ENCODE results near the gene NHP2.
"Not testable (repeated sequence)": the region's sequence is repeated elsewhere in the genome, so short reads cannot be mapped to it uniquely, and the experiment has no call there.

Gene NHP2

DNA sequence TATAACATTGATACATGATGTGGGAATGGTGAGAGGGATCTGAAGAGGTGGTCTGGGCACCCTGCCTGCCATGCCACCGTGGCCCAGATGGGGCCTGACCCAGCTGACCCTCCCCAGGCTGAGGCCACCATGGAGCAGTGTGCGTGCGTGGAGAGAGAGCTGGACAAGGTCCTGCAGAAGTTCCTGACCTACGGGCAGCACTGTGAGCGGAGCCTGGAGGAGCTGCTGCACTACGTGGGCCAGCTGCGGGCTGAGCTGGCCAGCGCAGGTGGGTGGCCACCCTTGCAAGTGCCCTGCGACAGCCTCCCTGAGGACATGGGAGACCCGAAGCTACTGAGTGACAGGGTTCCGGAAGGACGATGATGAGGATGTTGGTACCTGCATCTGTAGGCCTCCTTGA is 15.7 kb downstream of the NHP2 start:
- peaks cover 2 to 68% (median 45%) of the 10 kb centered on the region in 5 donors for H3K36me3 ChIP-seq (ENCODE audit: control insufficient read depth in 5 of 5, insufficient read depth in 5 of 5, low read length in 5 of 5)
- H3K9ac ChIP-seq (ENCODE audit: low read length in 5 of 5), result no peak overlapping the region
- H3K27me3 ChIP-seq (ENCODE audit: control insufficient read depth in 5 of 5, insufficient read depth in 4 of 5, low read length in 5 of 5), result no peaks in the 10 kb centered on the region
- no peak overlapping the region for H3K27ac ChIP-seq (ENCODE audit: low read depth, low read length)
- H3K9me3 ChIP-seq (ENCODE audit: control insufficient read depth in 5 of 5, low read length in 5 of 5), result no peaks in the 10 kb centered on the region
- no peak overlapping the region for H3K4me3 ChIP-seq (ENCODE audit: low read depth in 1 of 5, low read length in 5 of 5)
- H3K4me1 ChIP-seq (ENCODE audit: control insufficient read depth in 5 of 5, insufficient read depth in 5 of 5, low read length in 5 of 5), result no peaks in the 10 kb centered on the region

DNA sequence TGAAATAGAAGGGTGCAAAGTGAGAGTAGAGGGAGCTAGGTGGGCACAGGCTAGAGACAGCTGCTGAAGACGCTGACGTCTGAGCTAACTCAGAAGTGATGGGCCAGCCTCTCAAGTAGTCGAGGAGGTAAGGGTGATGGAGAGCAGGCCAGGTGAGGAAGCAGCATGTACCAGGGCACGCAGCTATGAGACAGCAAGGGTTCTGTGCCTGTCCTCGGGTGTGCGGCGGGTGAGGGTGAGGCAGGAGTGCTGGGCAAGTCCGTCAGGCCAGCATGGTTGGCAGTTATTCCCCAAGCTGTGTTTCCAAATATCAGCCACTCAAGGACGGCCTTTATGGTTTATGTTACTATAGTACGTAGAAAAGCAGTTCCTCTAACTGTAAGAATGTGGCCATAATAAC is 16.7 kb downstream of the NHP2 start:
- no peaks in the 10 kb centered on the region for H3K27me3 ChIP-seq (ENCODE audit: control insufficient read depth in 5 of 5, insufficient read depth in 4 of 5, low read length in 5 of 5)

DNA sequence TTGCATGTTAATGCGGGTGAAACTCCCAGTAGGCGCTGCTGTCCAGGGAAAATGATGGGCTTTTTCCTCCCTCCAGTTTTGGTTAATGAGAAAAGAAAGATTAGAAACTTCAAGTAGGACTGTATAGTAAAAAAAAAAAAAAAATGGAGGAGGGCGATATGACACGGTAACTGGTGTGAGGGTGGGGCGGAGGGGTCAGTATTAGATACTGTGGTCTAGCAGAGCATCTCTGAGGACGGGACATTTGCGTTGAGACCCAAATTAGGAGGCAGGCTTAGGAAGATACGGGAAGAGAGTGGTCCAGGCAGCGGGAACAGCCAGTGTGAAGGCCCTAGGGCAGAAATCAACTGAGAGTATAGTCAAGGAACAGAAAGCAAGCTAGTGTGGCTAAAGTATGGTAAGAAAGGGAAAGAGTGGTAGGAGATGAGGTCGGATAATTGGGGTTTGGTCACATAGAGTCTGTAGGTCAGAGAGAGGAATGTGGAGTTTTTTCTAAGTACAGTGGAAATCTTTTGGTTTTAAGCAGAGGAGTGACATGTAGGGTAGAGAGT is 22.2 kb downstream of the NHP2 start:
- H3K4me1 ChIP-seq (ENCODE audit: control insufficient read depth in 5 of 5, insufficient read depth in 5 of 5, low read length in 5 of 5), result peaks cover 4 to 22% (median 15%) of the 10 kb centered on the region in 5 donors
- no peaks in the 10 kb centered on the region for H3K9me3 ChIP-seq (ENCODE audit: control insufficient read depth in 5 of 5, low read length in 5 of 5)
- peaks cover 2 to 22% (median 18%) of the 10 kb centered on the region in 5 donors for H3K36me3 ChIP-seq (ENCODE audit: control insufficient read depth in 5 of 5, insufficient read depth in 5 of 5, low read length in 5 of 5)
- H3K27ac ChIP-seq (ENCODE audit: low read depth, low read length), result peak overlapping the region; percentile 86
- H3K4me3 ChIP-seq (ENCODE audit: low read depth in 1 of 5, low read length in 5 of 5), result peak overlapping the region; percentile 73 to 83 (median 79)
- no peaks in the 10 kb centered on the region for H3K27me3 ChIP-seq (ENCODE audit: control insufficient read depth in 5 of 5, insufficient read depth in 4 of 5, low read length in 5 of 5)
- peak overlapping the region; percentile 48 to 94 (median 93) for H3K9ac ChIP-seq (ENCODE audit: low read length in 5 of 5)

More for the DNA sequence above, 16.7 kb downstream of the NHP2 start:
- Histone ChIP-seq H3K36me3 (ENCODE audit: control insufficient read depth in 5 of 5, insufficient read depth in 5 of 5, low read length in 5 of 5) (peaks cover 2 to 58% (median 37%) of the 10 kb centered on the region in 5 donors), H3K27ac (ENCODE audit: low read depth, low read length) (no peak overlapping the region), H3K4me3 (ENCODE audit: low read depth in 1 of 5, low read length in 5 of 5) (no peak overlapping the region), H3K9ac (ENCODE audit: low read length in 5 of 5) (no peak overlapping the region), H3K9me3 (ENCODE audit: control insufficient read depth in 5 of 5, low read length in 5 of 5) (no peaks in the 10 kb centered on the region), H3K4me1 (ENCODE audit: control insufficient read depth in 5 of 5, insufficient read depth in 5 of 5, low read length in 5 of 5) (peaks cover 0 to 4% (median 0%) of the 10 kb centered on the region in 5 donors)

GRCh38 chr5:178130576-178131445 is 22.9 kb downstream of the NHP2 start, which contains the start of gene RMND5B:
RMND5B (plus strand) TSS chr5:178131014; CDS start chr5:178138120, 7,106 bp downstream.
- H3K4me1 ChIP-seq (ENCODE audit: control insufficient read depth in 5 of 5, insufficient read depth in 5 of 5, low read length in 5 of 5), result peaks cover 4 to 22% (median 15%) of the 10 kb centered on the region in 5 donors
- H3K27ac ChIP-seq (ENCODE audit: low read depth, low read length), result peak within 1 kb of the TSS; percentile 86
- H3K36me3 ChIP-seq (ENCODE audit: control insufficient read depth in 5 of 5, insufficient read depth in 5 of 5, low read length in 5 of 5), result peaks cover 2 to 15% (median 13%) of the 10 kb centered on the region in 5 donors
- no peaks in the 10 kb centered on the region for H3K9me3 ChIP-seq (ENCODE audit: control insufficient read depth in 5 of 5, low read length in 5 of 5)
- no peaks in the 10 kb centered on the region for H3K27me3 ChIP-seq (ENCODE audit: control insufficient read depth in 5 of 5, insufficient read depth in 4 of 5, low read length in 5 of 5)
- H3K4me3 ChIP-seq (ENCODE audit: low read depth in 1 of 5, low read length in 5 of 5), result peak within 1 kb of the TSS; percentile 73 to 83 (median 79)
- peak within 1 kb of the TSS; percentile 48 to 94 (median 93) for H3K9ac ChIP-seq (ENCODE audit: low read length in 5 of 5)

- not testable (repeated sequence) for H3K9me3 ChIP-seq (ENCODE audit: control insufficient read depth in 5 of 5, low read length in 5 of 5); H3K36me3 ChIP-seq (ENCODE audit: control insufficient read depth in 5 of 5, insufficient read depth in 5 of 5, low read length in 5 of 5); H3K27me3 ChIP-seq (ENCODE audit: control insufficient read depth in 5 of 5, insufficient read depth in 4 of 5, low read length in 5 of 5)
- Histone ChIP-seq H3K9ac (ENCODE audit: low read length in 5 of 5) (peak overlapping the region; percentile 26 to 93 (median 73)), H3K4me3 (ENCODE audit: low read depth in 1 of 5, low read length in 5 of 5) (peak overlapping the region; percentile 48 to 83 (median 79)), H3K4me1 (ENCODE audit: control insufficient read depth in 5 of 5, insufficient read depth in 5 of 5, low read length in 5 of 5) (peaks cover 4 to 22% (median 15%) of the 10 kb centered on the region in 5 donors), H3K27ac (ENCODE audit: low read depth, low read length) (peak overlapping the region; percentile 86)
These were observed 23.5 kb downstream of the NHP2 start for GRCh38 chr5:178130234-178130575.

DNA sequence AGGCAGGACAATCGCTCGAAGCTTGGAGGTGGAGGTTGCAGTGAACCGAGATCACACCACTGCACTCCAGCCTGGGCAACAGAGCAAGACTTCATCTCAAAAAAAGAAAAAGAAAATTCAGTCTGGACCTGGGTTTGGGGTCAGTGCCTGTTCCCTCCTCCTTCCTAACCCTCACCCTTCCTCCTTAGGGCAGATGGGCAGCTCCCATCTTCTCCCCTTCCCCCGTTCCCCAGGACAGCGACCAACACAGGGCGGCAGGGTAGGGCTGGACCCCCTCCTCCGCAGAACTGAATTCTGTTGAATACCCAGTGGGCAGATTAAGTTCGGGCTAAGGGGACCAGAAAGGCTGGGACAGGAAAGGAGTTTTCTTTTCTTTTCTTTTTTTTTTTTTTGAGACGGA is 24.4 kb downstream of the NHP2 start:
- Histone ChIP-seq H3K27me3 (ENCODE audit: control insufficient read depth in 5 of 5, insufficient read depth in 4 of 5, low read length in 5 of 5) (peaks cover 0 to 3% (median 0%) of the 10 kb centered on the region in 5 donors), H3K9ac (ENCODE audit: low read length in 5 of 5) (no peak overlapping the region), H3K27ac (ENCODE audit: low read depth, low read length) (no peak overlapping the region), H3K9me3 (ENCODE audit: control insufficient read depth in 5 of 5, low read length in 5 of 5) (no peaks in the 10 kb centered on the region), H3K4me1 (ENCODE audit: control insufficient read depth in 5 of 5, insufficient read depth in 5 of 5, low read length in 5 of 5) (peaks cover 4 to 22% (median 15%) of the 10 kb centered on the region in 5 donors), H3K4me3 (ENCODE audit: low read depth in 1 of 5, low read length in 5 of 5) (no peak overlapping the region), H3K36me3 (ENCODE audit: control insufficient read depth in 5 of 5, insufficient read depth in 5 of 5, low read length in 5 of 5) (peaks cover 2 to 5% (median 5%) of the 10 kb centered on the region in 5 donors)

DNA sequence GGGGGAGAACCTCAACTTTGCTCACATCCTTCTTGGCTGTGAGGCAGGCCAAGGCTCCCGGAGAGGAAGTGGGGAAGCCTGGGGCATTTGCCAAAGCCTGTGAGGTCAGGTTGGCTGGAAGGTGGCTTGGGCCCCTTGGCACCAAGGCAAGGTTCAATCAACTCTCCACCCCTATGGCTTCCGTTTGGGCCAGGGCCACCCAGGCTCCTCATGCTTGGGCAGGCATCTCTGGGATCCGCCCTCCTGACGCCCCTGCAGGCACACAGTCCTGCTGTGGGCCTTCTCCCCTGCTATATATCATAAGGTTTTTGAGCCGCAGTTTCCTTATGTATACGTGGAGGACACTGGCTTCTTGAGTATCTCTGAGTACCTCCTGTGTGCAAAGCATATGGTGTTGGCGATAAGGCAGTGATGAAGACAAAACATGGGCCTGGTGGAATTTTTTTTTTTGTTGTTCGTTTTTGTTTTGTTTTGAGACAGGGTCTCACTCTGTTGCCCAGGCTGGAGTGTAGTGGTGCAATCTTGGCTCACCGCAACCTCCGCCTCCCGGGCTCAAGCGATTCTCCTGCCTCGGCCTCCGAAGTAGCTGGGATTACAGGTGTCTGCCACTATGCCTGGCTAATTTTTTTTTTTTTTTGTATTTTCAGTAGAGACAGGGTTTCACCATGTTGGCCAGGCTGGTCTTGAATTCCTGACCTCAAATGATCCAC is 26.2 kb downstream of the NHP2 start:
- not testable (repeated sequence) for H3K27ac ChIP-seq (ENCODE audit: low read depth, low read length); H3K9me3 ChIP-seq (ENCODE audit: control insufficient read depth in 5 of 5, low read length in 5 of 5); H3K4me3 ChIP-seq (ENCODE audit: low read depth in 1 of 5, low read length in 5 of 5); H3K9ac ChIP-seq (ENCODE audit: low read length in 5 of 5); H3K36me3 ChIP-seq (ENCODE audit: control insufficient read depth in 5 of 5, insufficient read depth in 5 of 5, low read length in 5 of 5)
- peaks cover under 1 to 15% (median 8%) of the 10 kb centered on the region in 5 donors for H3K27me3 ChIP-seq (ENCODE audit: control insufficient read depth in 5 of 5, insufficient read depth in 4 of 5, low read length in 5 of 5)
- peaks cover 4 to 22% (median 15%) of the 10 kb centered on the region in 5 donors for H3K4me1 ChIP-seq (ENCODE audit: control insufficient read depth in 5 of 5, insufficient read depth in 5 of 5, low read length in 5 of 5)

- no peak overlapping the region for H3K4me3 ChIP-seq (ENCODE audit: low read depth in 1 of 5, low read length in 5 of 5)
- no peak overlapping the region for H3K27ac ChIP-seq (ENCODE audit: low read depth, low read length)
- no peak overlapping the region for H3K9ac ChIP-seq (ENCODE audit: low read length in 5 of 5)
- H3K9me3 ChIP-seq (ENCODE audit: control insufficient read depth in 5 of 5, low read length in 5 of 5), result no peaks in the 10 kb centered on the region
- H3K27me3 ChIP-seq (ENCODE audit: control insufficient read depth in 5 of 5, insufficient read depth in 4 of 5, low read length in 5 of 5), result peaks cover 10 to 24% (median 17%) of the 10 kb centered on the region in 5 donors
- peaks cover 0 to 2% (median 0%) of the 10 kb centered on the region in 5 donors for H3K36me3 ChIP-seq (ENCODE audit: control insufficient read depth in 5 of 5, insufficient read depth in 5 of 5, low read length in 5 of 5)
- H3K4me1 ChIP-seq (ENCODE audit: control insufficient read depth in 5 of 5, insufficient read depth in 5 of 5, low read length in 5 of 5), result peaks cover 1 to 23% (median 16%) of the 10 kb centered on the region in 5 donors
These were observed 27.1 kb downstream of the NHP2 start for GRCh38 chr5:178126556-178126955.

DNA sequence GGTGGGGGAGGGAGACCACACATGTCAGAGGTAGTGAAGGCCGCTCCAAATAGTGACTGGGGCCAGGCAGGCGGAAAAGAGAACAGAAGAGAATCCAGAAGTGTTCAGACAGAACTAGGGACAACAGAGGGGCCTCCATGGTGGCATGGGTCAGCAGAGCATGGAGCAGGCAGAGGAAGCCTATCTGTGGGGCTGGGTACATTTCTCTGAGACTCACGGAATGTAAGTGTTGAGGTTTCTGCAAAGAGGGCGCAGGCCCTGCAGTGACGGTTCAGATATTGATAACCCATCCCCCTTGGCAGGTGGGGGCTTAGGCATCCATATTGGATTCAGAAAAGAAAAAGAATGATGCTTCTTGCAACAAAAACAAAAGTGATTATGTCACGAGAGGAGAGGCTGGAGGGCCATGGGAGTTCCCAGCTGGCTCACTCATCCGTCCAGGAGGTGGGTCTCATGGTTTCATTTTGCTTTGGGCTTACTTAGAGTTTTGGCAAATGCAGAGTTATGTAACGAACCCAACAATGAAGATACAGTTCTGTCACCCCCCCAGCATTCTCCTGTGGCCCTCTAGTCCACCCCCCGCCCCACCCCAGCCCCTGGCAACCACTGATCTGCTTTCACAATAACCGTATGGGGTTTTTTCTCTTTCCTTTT is 28.3 kb downstream of the NHP2 start:
- Histone ChIP-seq H3K27me3 (ENCODE audit: control insufficient read depth in 5 of 5, insufficient read depth in 4 of 5, low read length in 5 of 5) (peaks cover 20 to 34% (median 28%) of the 10 kb centered on the region in 5 donors), H3K9ac (ENCODE audit: low read length in 5 of 5) (no peak overlapping the region), H3K36me3 (ENCODE audit: control insufficient read depth in 5 of 5, insufficient read depth in 5 of 5, low read length in 5 of 5) (peaks cover 0 to 7% (median 0%) of the 10 kb centered on the region in 5 donors), H3K4me1 (ENCODE audit: control insufficient read depth in 5 of 5, insufficient read depth in 5 of 5, low read length in 5 of 5) (peaks cover 0 to 26% (median 16%) of the 10 kb centered on the region in 5 donors), H3K27ac (ENCODE audit: low read depth, low read length) (no peak overlapping the region), H3K4me3 (ENCODE audit: low read depth in 1 of 5, low read length in 5 of 5) (no peak overlapping the region), H3K9me3 (ENCODE audit: control insufficient read depth in 5 of 5, low read length in 5 of 5) (no peaks in the 10 kb centered on the region)
